Measurements from ENCODE around the gene UCN.

The UCN gene

GRCh38 chr2:27288610-27289009, 19.6 kb downstream of the UCN start:
- H3K4me3 ChIP-seq (ENCODE audit: low read depth, low read length) = no peak overlapping the region
- in situ Hi-C loops (cut with HindIII; ENCODE audit: low sequenced_read_pairs) = no loop called here
- no peak for TF ChIP-seq CTCF (IDR thresholded peaks at IDR 0.05; ENCODE audit: low read depth, low read length)
- DNase-seq (ENCODE audit: low read depth, low spot score) = no peak

- in situ Hi-C loops (cut with HindIII; ENCODE audit: low sequenced_read_pairs) = no loop called here
- DNase-seq (ENCODE audit: low read depth, low spot score) = no peak
- H3K4me3 ChIP-seq (ENCODE audit: low read depth, low read length) = no peak overlapping the region
- TF ChIP-seq CTCF (IDR thresholded peaks at IDR 0.05; ENCODE audit: low read depth, low read length) = no peak
These were observed 22.8 kb downstream of the UCN start for GRCh38 chr2:27285481-27285880.

- TF ChIP-seq CTCF (IDR thresholded peaks at IDR 0.05; ENCODE audit: low read depth, low read length) = no peak
- in situ Hi-C loops (cut with HindIII; ENCODE audit: low sequenced_read_pairs) = no loop called here
- H3K4me3 ChIP-seq (ENCODE audit: low read depth, low read length) = no peak overlapping the region
- DNase-seq (ENCODE audit: low read depth, low spot score) = no peak
These were observed 23.2 kb downstream of the UCN start for GRCh38 chr2:27284996-27285395.

- TF ChIP-seq CTCF (IDR thresholded peaks at IDR 0.05; ENCODE audit: low read depth, low read length) = no peak
- in situ Hi-C loops (cut with HindIII; ENCODE audit: low sequenced_read_pairs) = no loop called here
- DNase-seq (ENCODE audit: low read depth, low spot score) = no peak
- H3K4me3 ChIP-seq (ENCODE audit: low read depth, low read length) = no peak overlapping the region
These were observed 25.4 kb downstream of the UCN start for GRCh38 chr2:27282892-27283291.

- DNase-seq (ENCODE audit: low read depth, low spot score) = no peak
- H3K4me3 ChIP-seq (ENCODE audit: low read depth, low read length) = no peak within 1 kb of the TSS
- TF ChIP-seq CTCF (IDR thresholded peaks at IDR 0.05; ENCODE audit: low read depth, low read length) = no peak
- in situ Hi-C loops (cut with HindIII; ENCODE audit: low sequenced_read_pairs) = no loop called here
These were observed 26.2 kb downstream of the UCN start, which contains the start of gene TRIM54 for GRCh38 chr2:27281855-27282559. TRIM54 (plus strand) TSS chr2:27282429; CDS start chr2:27282732, 303 bp downstream.

- no peak overlapping the region for H3K4me3 ChIP-seq (ENCODE audit: low read depth, low read length)
- no peak for TF ChIP-seq CTCF (IDR thresholded peaks at IDR 0.05; ENCODE audit: low read depth, low read length)
These were observed 26.8 kb downstream of the UCN start for GRCh38 chr2:27281442-27281841.

More at GRCh38 chr2:27281442-27281841, 26.8 kb downstream of the UCN start:
- no peak for DNase-seq (ENCODE audit: low read depth, low spot score)
- in situ Hi-C loops (cut with HindIII; ENCODE audit: low sequenced_read_pairs) = no loop called here
